ENCODE results near the gene LMNTD1.

Gene LMNTD1

GRCh38 chr12:25495331-25496097, 57.6 kb downstream of the LMNTD1 start:
- no peak overlapping the region for H3K4me2 ChIP-seq (ENCODE audit: low read length)
- H2AFZ ChIP-seq (ENCODE audit: low read length) = no peak overlapping the region
- H3K4me3 ChIP-seq (ENCODE audit: low read depth, low read length, poor library complexity, severe bottlenecking) = no peak overlapping the region
- no peaks in the 10 kb centered on the region for H3K79me2 ChIP-seq (ENCODE audit: insufficient read depth, low read length)
- no peaks in the 10 kb centered on the region for H3K4me1 ChIP-seq (ENCODE audit: insufficient read depth, low read length, severe bottlenecking)
- H3K27ac ChIP-seq (ENCODE audit: low read depth, low read length, poor library complexity, severe bottlenecking) = no peak overlapping the region
- H4K20me1 ChIP-seq (ENCODE audit: insufficient read depth, low read length) = no peaks in the 10 kb centered on the region
- no peaks in the 10 kb centered on the region for H3F3A ChIP-seq (ENCODE audit: insufficient read depth, low read length)
- TF ChIP-seq CTCF (IDR thresholded peaks at IDR 0.05; ENCODE audit: low read length) (no peak), EZH2 (IDR thresholded peaks at IDR 0.05; ENCODE audit: borderline replicate concordance, low read length) (no peak)
- H3K9me3 ChIP-seq (ENCODE audit: low read length) = no peaks in the 10 kb centered on the region
- H3K9ac ChIP-seq (ENCODE audit: low read length) = no peak overlapping the region
- no peaks in the 10 kb centered on the region for H3K9me2 ChIP-seq (ENCODE audit: low read depth, low read length)
- no peaks in the 10 kb centered on the region for H3K36me3 ChIP-seq (ENCODE audit: insufficient read depth, low read length)
- no peaks in the 10 kb centered on the region for H3K27me3 ChIP-seq (ENCODE audit: insufficient read depth, low read length)

- no peaks in the 10 kb centered on the region for H3K9me3 ChIP-seq (ENCODE audit: low read length)
- H2AFZ ChIP-seq (ENCODE audit: low read length) = no peak overlapping the region
- H3K9me2 ChIP-seq (ENCODE audit: low read depth, low read length) = no peaks in the 10 kb centered on the region
- no peak overlapping the region for H3K4me3 ChIP-seq (ENCODE audit: low read depth, low read length, poor library complexity, severe bottlenecking)
- TF ChIP-seq EZH2 (IDR thresholded peaks at IDR 0.05; ENCODE audit: borderline replicate concordance, low read length) (no peak), CTCF (IDR thresholded peaks at IDR 0.05; ENCODE audit: low read length) (no peak)
- H4K20me1 ChIP-seq (ENCODE audit: insufficient read depth, low read length) = no peaks in the 10 kb centered on the region
- H3K79me2 ChIP-seq (ENCODE audit: insufficient read depth, low read length) = no peaks in the 10 kb centered on the region
- H3K9ac ChIP-seq (ENCODE audit: low read length) = no peak overlapping the region
- no peaks in the 10 kb centered on the region for H3K4me1 ChIP-seq (ENCODE audit: insufficient read depth, low read length, severe bottlenecking)
- H3K27ac ChIP-seq (ENCODE audit: low read depth, low read length, poor library complexity, severe bottlenecking) = no peak overlapping the region
- no peak overlapping the region for H3K4me2 ChIP-seq (ENCODE audit: low read length)
- H3K36me3 ChIP-seq (ENCODE audit: insufficient read depth, low read length) = no peaks in the 10 kb centered on the region
- no peaks in the 10 kb centered on the region for H3K27me3 ChIP-seq (ENCODE audit: insufficient read depth, low read length)
- H3F3A ChIP-seq (ENCODE audit: insufficient read depth, low read length) = no peaks in the 10 kb centered on the region
These were observed 58.2 kb downstream of the LMNTD1 start for GRCh38 chr12:25494926-25495325.

- Histone ChIP-seq H4K20me1 (ENCODE audit: insufficient read depth, low read length) (no peaks in the 10 kb centered on the region), H3K27ac (ENCODE audit: low read depth, low read length, poor library complexity, severe bottlenecking) (no peak overlapping the region), H3K9ac (ENCODE audit: low read length) (no peak overlapping the region), H3K4me2 (ENCODE audit: low read length) (no peak overlapping the region), H3K27me3 (ENCODE audit: insufficient read depth, low read length) (no peaks in the 10 kb centered on the region), H3F3A (ENCODE audit: insufficient read depth, low read length) (no peaks in the 10 kb centered on the region), H3K4me1 (ENCODE audit: insufficient read depth, low read length, severe bottlenecking) (no peaks in the 10 kb centered on the region), H3K79me2 (ENCODE audit: insufficient read depth, low read length) (no peaks in the 10 kb centered on the region), H3K4me3 (ENCODE audit: low read depth, low read length, poor library complexity, severe bottlenecking) (no peak overlapping the region), H3K36me3 (ENCODE audit: insufficient read depth, low read length) (no peaks in the 10 kb centered on the region), H3K9me3 (ENCODE audit: low read length) (no peaks in the 10 kb centered on the region), H2AFZ (ENCODE audit: low read length) (no peak overlapping the region), H3K9me2 (ENCODE audit: low read depth, low read length) (no peaks in the 10 kb centered on the region)
- no peak for TF ChIP-seq EZH2 (IDR thresholded peaks at IDR 0.05; ENCODE audit: borderline replicate concordance, low read length)
- TF ChIP-seq CTCF (IDR thresholded peaks at IDR 0.05; ENCODE audit: low read length) = no peak
These were observed 59.4 kb downstream of the LMNTD1 start for GRCh38 chr12:25493682-25494081.

All from OCI-LY1 (cell line).